AG09309 (cell line): ENCODE results near the gene GASK1A.

Source experiments
- DNase-seq: peaks from one replicate; pipeline ENCODE4 v3.0.0-alpha.2; 2010; ENCODE audit warnings: low read depth
- H3K4me3 ChIP-seq: 2 replicates; pipeline ENCODE4 v1.5.1; 2011; ENCODE audit warnings: mild to moderate bottlenecking, low read depth, low read length, moderate library complexity; ENCODE audit not compliant: control insufficient read depth
- TF ChIP-seq, protein P1 (sequence below): IDR thresholded peaks from 2 replicates; pipeline ENCODE4 v1.5.1; 2011; ENCODE audit warnings: mild to moderate bottlenecking, low read depth, low read length, inconsistent platforms; ENCODE audit not compliant: insufficient read depth, control insufficient read depth; ENCODE audit errors: missing control alignments

GASK1A gene

DNA sequence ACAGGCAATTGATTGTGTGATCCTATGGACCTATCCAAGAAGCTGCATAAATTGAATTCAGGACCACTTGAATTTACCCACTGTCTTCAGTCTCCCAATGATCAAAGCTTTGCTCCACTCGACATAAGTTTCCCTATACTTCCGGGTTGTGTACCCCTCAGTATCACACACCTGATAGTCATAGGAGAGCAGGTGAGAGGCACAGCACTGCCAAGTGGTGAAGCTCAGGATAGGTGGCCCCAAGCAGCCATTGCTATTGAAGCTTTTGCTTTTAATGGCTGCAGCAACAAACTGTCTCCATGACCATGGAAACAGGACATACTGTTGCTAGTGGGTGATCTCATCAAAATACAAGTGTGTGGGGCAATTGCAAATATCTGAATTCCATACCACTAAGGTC lies 27.7 kb downstream of the GASK1A start:
- no peak for DNase-seq
- TF ChIP-seq, protein P1, sequence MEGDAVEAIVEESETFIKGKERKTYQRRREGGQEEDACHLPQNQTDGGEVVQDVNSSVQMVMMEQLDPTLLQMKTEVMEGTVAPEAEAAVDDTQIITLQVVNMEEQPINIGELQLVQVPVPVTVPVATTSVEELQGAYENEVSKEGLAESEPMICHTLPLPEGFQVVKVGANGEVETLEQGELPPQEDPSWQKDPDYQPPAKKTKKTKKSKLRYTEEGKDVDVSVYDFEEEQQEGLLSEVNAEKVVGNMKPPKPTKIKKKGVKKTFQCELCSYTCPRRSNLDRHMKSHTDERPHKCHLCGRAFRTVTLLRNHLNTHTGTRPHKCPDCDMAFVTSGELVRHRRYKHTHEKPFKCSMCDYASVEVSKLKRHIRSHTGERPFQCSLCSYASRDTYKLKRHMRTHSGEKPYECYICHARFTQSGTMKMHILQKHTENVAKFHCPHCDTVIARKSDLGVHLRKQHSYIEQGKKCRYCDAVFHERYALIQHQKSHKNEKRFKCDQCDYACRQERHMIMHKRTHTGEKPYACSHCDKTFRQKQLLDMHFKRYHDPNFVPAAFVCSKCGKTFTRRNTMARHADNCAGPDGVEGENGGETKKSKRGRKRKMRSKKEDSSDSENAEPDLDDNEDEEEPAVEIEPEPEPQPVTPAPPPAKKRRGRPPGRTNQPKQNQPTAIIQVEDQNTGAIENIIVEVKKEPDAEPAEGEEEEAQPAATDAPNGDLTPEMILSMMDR: no peak
- H3K4me3 ChIP-seq: no peak overlapping the region

DNA sequence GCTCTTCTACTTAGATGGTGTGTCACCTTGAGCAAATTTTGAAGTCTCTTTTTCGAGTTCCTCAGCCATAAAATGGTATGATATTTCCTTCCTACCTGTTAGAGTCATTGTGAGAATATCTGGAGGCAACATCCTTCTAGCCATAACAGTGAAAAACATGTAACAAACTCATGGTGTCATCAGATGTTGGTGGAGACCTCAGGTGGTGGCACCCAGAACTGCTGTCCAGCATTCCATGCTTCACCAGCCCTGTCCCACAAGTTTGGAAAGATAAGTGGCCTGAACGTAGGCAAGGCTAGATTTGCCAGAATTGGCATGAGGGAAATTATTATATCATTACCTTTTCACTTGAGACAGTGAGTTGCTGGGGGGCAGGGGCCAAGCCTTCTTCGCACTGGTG lies 30.4 kb downstream of the GASK1A start:
- no peak for DNase-seq
- H3K4me3 ChIP-seq: no peak overlapping the region
- TF ChIP-seq, protein P1: no peak

DNA sequence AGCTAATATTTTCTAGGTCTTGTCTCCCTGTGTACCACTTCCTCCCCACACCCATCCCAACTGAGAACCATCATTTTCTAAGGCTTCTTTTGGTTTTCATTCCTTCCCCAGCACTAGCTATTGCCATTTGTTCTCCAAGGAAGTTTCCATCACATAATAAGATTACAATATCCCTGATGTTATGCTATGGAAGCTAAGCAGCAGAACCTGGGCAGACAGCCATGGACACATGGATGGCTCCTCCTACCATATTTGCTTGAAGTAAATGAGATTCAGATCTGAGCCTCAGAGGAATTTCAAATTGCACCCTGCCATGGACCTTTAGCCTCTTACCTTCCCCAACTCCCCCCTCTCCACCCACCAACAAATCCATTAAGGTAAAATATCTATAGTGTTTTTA lies 31.5 kb downstream of the GASK1A start:
- H3K4me3 ChIP-seq: no peak overlapping the region
- TF ChIP-seq, protein P1: no peak
- no peak for DNase-seq

DNA sequence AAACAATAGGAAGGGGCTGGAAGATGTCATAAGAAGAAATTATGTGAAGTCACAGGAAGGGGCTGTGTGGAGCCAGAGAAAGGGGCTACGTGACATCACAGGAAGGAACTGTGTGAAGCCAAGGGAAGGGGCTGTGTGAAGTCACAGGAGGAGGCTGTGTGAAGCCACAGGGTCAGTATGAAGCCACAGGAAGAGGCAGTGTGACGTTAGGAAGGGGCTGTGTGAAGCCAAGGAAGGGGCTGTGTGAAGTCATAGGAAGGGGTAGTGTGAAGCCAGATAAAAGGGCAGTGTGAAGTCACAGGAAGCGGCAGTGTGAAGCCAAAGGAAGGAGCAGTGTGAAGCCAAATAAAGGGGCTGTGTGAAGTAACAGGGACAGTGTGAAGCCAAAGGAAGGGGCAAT lies 32.5 kb downstream of the GASK1A start:
- TF ChIP-seq, protein P1: no peak
- DNase-seq: no peak

DNA sequence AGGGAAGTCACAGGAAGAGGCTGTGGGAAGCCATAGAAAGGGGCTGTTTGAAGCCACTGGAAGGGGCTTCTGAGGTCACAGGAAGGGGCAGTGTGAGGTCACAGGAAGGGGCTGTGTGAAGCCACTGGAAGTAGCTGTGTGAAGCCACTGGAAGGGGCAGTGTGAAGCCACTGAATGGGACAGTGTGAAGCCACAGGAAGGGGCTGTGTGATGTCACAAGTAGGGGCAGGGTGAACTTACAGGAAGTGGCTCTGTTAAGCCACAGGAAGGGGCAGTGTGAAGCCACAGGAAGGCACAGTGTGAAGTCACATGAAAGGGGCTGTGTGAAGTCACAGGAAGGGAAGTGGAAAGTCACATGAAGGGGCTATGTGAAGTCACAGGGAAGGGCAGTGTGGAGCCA lies 33.1 kb downstream of the GASK1A start:
- DNase-seq: no peak
- H3K4me3 ChIP-seq: no peak overlapping the region
- TF ChIP-seq, protein P1: no peak

More for the DNA sequence above, 32.5 kb downstream of the GASK1A start:
- no peak overlapping the region for H3K4me3 ChIP-seq

DNA sequence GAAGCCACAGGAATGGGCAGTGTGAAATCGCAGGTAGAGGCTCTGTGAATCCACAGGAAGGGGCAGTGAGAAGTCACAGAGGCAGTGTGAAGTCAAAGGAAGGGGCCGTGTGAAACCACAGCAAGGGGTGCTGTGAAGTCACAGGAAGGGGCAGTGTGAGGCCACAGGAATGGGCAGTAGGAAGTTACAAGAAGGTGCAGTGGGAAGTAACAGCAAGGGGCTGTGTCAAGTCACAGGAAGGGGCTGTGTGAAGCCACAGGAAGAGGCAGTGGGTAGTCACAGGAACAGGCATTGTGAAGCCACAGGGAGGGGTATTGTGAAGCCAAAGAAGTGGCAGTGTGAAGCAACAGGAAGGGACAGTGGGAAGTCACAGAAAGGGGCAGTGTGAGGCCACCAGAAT lies 34.1 kb downstream of the GASK1A start:
- H3K4me3 ChIP-seq: no peak overlapping the region
- TF ChIP-seq, protein P1: no peak
- no peak for DNase-seq

DNA sequence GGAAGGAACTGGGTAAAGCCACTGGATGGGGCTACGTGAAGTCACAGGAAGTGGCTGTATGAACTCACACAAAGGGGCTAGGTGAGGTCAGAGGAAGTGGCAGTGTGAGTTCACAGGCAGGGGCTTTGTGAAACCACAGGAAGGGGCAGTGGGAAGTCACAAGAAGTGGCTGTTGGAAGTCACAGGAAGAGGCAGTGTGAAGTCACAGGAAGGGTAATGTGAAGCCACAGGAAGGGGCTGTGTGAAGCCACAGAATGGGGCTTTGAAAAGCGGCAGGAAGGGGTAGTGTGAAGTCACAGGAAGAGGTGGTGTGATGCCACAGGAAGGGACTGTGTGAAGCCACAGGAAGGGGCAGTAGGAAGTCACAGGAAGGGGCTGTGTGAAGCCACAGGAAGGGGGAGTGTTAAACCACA lies 34.6 kb downstream of the GASK1A start:
- H3K4me3 ChIP-seq: no peak overlapping the region
- TF ChIP-seq, protein P1: no peak
- no peak for DNase-seq
